Activated CD4-positive, alpha-beta T cell treated with anti-CD3 and anti-CD28 coated beads for 36 hours (primary cell): Measurements from ENCODE around the gene BUD31. TPM values are rescaled to one million over a fixed set of nuclear protein-coding genes. Genes with fewer than 3 reads are reported as not detected.

Experiments used
- ATAC-seq: fragments of 200-7000 bp; cut with Tn5 transposase; one replicate; pipeline ENCODE4 v1.10.0; 2021; ENCODE audit warnings: mild to moderate bottlenecking, moderate library complexity
- CTCF ChIA-PET: fragments of 350-600 bp; sonication (Branson Sonifier 250); formaldehyde crosslinking; loops from one replicate; lab custom pipeline; 2021; ENCODE audit warnings: antibody characterized with exemption; lab: Charles Lee
- POLR2A ChIA-PET: fragments of 350-600 bp; sonication (Branson Sonifier 250); formaldehyde crosslinking; loops from one replicate; lab custom pipeline; 2021; ENCODE audit warnings: antibody characterized with exemption, inconsistent platforms; lab: Charles Lee
- DNase-seq: peaks from one replicate; pipeline ENCODE4 v3.0.0-alpha.2; 2020
- H3K27ac Mint-ChIP-seq: one replicate; pipeline ENCODE4 v1.8.0; 2021; ENCODE audit warnings: mixed read lengths
- H3K27me3 Mint-ChIP-seq: one replicate; pipeline ENCODE4 v1.8.0; 2021; ENCODE audit warnings: mixed read lengths
- H3K36me3 Mint-ChIP-seq: one replicate; pipeline ENCODE4 v1.8.0; 2021; ENCODE audit warnings: low read depth, mixed read lengths
- H3K4me1 Mint-ChIP-seq: one replicate; pipeline ENCODE4 v1.8.0; 2021; ENCODE audit warnings: mixed read lengths
- H3K4me3 Mint-ChIP-seq: one replicate; pipeline ENCODE4 v1.8.0; 2021; ENCODE audit warnings: mild to moderate bottlenecking, moderate library complexity, mixed read lengths
- H3K9me3 Mint-ChIP-seq: one replicate; pipeline ENCODE4 v1.8.0; 2021; ENCODE audit warnings: low read depth, mixed read lengths
- intact Hi-C, 2 experiments: fragments of 100-400 bp; cut with DNase I in 1 of 2; cut with micrococcal nuclease in 1 of 2; formaldehyde crosslinking; loops; one replicate each; pipeline versions ENCODE4 v1.14.2 to v1.15.1; 2022 to 2024; cut with DNase I, micrococcal nuclease
- total RNA-seq, 2 experiments: library from RNA; stranded (reverse); gene quantifications; one replicate each; pipeline ENCODE4 v1.2.3, GENCODE V29; 2021

The BUD31 gene
- total RNA-seq, 2 experiments from 2014 or later = 140 to 190 TPM

DNA sequence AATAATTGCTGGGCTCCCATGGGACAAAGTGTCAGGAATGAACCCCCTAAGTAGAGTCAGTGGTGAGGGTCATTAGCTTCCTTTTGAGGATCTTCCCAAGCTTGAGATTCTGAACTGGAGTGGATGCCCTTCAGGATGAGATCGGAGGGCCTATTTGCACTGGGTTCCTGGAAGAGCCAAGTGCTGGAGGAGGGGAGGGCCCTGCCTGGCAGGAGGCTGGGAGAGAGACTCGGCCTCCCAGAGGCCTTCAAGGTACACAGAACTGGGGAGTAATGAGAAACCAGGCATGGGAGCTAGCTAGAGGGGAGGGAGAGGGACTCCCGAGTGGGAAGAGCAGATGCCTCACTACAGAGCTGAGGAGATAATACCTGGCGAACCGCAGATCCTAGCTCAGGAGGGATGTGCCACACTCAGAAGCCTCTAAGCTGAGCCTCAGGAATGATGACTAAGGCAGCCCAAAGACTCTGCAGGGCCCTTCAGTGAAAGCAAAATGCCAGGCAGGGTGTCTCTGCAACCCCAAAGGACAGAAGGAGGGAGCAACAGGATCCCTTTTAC is 9.8 kb upstream of the BUD31 start:
- DNase-seq (no peak), ATAC-seq (no peak)
- Mint-ChIP-seq H3K9me3 (no peaks in the 10 kb centered on the region), H3K27ac (peak overlapping the region; percentile 18), H3K36me3 (peaks cover 64% of the 10 kb centered on the region), H3K4me1 (peaks cover 11% of the 10 kb centered on the region), H3K4me3 (no peak overlapping the region), H3K27me3 (no peaks in the 10 kb centered on the region)
- ChIA-PET CTCF (interaction anchor here (0.5 to 0.9 kb wide), 4 partner anchors 8 to 1189 kb away, joined by 3 to 4 read pairs (median 3); no protein-coding TSS in a partner anchor), POLR2A (interaction anchor here (0.6 to 1.9 kb wide), 2 partner anchors 9 to 18 kb away, joined by 3 to 10 read pairs; partner anchors contain the start of genes BUD31 and PDAP1)
- intact Hi-C loops = no loop called here

DNA sequence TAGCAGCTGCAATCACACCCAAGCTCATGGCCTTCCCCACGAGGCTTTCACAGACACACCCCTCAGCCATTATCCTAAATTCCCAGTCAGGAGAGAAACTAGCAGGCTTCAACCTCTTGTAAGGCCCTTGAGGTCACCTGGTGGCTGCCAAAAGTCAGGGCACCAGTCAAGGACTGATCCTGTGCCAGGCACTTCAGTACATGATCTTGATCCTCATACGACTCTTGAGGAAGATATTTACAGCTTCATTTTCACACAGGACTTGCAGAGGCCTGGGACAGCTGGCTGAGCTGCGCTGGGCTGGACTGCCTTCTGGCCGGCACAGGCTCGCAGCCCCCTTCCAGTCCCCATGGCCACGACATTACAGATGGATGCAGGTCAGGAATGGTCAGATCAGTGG is 9.2 kb upstream of the BUD31 start:
- H3K27me3 Mint-ChIP-seq = no peaks in the 10 kb centered on the region
- POLR2A ChIA-PET = interaction anchor here (1.9 kb wide), 1 partner anchor 9 kb away, joined by 10 read pairs; the partner anchor contains the start of genes BUD31 and PDAP1
- peaks cover 14% of the 10 kb centered on the region for H3K4me1 Mint-ChIP-seq
- DNase-seq (no peak), ATAC-seq (no peak)
- no peaks in the 10 kb centered on the region for H3K9me3 Mint-ChIP-seq
- peaks cover 63% of the 10 kb centered on the region for H3K36me3 Mint-ChIP-seq
- CTCF ChIA-PET = no interaction called here
- intact Hi-C loops = no loop called here
- H3K4me3 Mint-ChIP-seq = no peak overlapping the region
- H3K27ac Mint-ChIP-seq = no peak overlapping the region

DNA sequence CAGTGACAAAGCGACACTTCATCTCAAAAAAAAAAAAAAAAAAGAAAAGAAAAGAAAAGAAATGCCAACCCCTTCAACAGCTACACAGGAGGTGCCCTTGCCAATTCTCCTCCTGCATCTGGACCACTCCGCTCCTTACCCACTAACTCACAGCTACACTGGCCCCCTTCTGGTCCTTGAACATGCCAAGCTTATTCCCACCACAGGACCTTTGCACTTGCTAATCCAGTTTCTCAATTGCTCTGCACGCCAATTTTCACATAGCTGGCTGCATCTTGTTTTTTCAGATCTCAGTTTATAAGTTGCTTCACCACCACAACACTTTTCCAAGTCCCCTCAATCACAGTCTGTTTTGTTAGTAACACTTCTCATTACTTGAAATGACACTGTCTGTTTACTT is 5.9 kb upstream of the BUD31 start:
- no peaks in the 10 kb centered on the region for H3K27me3 Mint-ChIP-seq
- no peak for DNase-seq
- peaks cover 31% of the 10 kb centered on the region for H3K4me1 Mint-ChIP-seq
- no peak overlapping the region for H3K27ac Mint-ChIP-seq
- no peak overlapping the region for H3K4me3 Mint-ChIP-seq
- no peaks in the 10 kb centered on the region for H3K9me3 Mint-ChIP-seq
- ChIA-PET POLR2A (interaction anchor here (0.6 to 0.7 kb wide), 2 partner anchors 15 to 18 kb away, joined by 3 read pairs; no protein-coding TSS in a partner anchor), CTCF (no interaction called here)
- no peak for ATAC-seq
- H3K36me3 Mint-ChIP-seq = peaks cover 51% of the 10 kb centered on the region
- intact Hi-C loops = no loop called here

DNA sequence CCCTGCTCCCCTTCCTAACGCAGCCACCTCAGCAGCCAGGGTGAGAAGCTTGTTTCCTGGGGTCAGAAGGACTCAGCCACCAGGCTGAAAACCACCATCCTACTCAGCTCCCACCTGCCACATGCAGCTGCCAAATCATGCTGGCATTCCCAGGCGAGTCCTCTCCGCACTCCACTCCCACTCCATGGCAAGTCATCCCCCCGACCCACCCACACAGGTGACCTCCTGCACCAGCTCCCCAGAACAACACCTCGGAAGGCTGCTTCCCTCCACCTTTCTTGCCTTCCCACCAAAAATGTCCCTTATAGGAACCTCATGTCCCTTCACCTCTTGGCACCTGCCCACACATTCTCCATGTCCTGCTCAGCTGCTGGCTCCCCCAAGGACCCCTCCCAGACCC is 5.0 kb upstream of the BUD31 start:
- Mint-ChIP-seq H3K36me3 (peaks cover 46% of the 10 kb centered on the region), H3K27ac (peak overlapping the region; percentile 11), H3K27me3 (no peaks in the 10 kb centered on the region), H3K4me1 (peaks cover 31% of the 10 kb centered on the region), H3K9me3 (no peaks in the 10 kb centered on the region), H3K4me3 (no peak overlapping the region)
- POLR2A ChIA-PET = no interaction called here
- no peak for ATAC-seq
- DNase-seq = no peak
- intact Hi-C loops = no loop called here
- CTCF ChIA-PET = interaction anchor here (0.6 kb wide), 1 partner anchor 1952 kb away, joined by 3 read pairs; no protein-coding TSS in a partner anchor

DNA sequence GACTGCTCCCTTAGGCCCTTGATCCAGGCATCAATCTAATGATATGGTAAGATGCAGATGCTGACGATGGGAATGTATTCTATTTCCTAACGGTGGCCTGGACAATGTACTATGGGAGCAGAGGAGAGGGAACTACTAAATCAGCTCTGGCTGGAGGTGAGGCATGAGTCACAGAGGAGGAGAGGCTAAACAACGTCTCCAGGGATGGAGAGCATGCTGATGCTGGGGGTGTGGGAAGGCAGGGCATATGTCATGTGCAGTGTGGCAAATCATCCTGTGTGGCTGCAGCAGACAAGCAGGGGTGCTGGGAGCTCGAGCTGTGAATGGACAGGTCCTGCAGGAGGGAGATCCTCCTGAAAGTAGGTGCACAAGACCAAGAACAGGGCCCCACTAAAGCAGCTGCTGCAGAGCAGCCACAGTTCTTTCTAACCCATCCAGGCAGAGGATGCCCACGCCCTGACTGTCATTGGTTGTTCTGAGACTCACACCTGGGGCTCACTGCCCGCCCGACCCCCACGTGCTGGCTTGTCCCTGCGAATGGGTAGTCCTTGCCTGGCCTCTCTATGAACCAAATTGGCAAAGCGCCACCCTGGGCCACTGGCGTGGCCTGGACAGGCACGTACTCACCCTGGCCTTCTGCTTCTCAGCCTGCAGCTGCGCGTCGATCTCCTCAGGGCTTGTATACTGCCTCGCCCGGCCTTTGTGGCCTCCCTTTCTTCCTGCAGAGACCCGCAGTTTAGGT is 4.4 kb upstream of the BUD31 start:
- Mint-ChIP-seq H3K27me3 (no peaks in the 10 kb centered on the region), H3K4me3 (no peak overlapping the region), H3K27ac (no peak overlapping the region), H3K9me3 (no peaks in the 10 kb centered on the region), H3K4me1 (peaks cover 31% of the 10 kb centered on the region), H3K36me3 (peaks cover 48% of the 10 kb centered on the region)
- DNase-seq = no peak
- ChIA-PET CTCF (no interaction called here), POLR2A (no interaction called here)
- no peak for ATAC-seq
- intact Hi-C loops = no loop called here

DNA sequence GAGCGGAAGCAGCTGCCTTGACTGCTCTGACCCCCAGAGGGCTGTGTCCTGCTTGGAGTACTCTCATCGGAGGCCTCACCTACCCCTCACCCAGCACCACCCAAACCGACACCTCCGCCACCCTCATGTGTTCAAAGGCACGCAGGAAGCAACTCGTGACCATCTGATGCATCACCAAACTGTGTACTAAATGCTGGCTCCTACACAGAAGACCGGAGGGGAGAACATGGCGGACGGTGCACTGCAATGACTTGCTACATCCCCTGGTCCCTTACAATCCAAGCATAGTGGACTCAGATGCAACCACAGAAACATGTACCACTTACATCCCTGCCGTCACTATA is 3.8 kb upstream of the BUD31 start:
- H3K27ac Mint-ChIP-seq = no peak overlapping the region
- peaks cover 51% of the 10 kb centered on the region for H3K36me3 Mint-ChIP-seq
- ChIA-PET CTCF (interaction anchor here (0.7 to 1.2 kb wide), 2 partner anchors 60 to 1122 kb away, joined by 3 read pairs; no protein-coding TSS in a partner anchor), POLR2A (no interaction called here)
- ATAC-seq (no peak), DNase-seq (no peak)
- H3K9me3 Mint-ChIP-seq = no peaks in the 10 kb centered on the region
- peaks cover 34% of the 10 kb centered on the region for H3K4me1 Mint-ChIP-seq
- intact Hi-C loops = loop anchor here (5.0 kb wide), 5 partner anchors 33 to 697 kb away; partner anchors contain the start of genes AP4M1 (in 1 of the 2), ARPC1B (in 1 of the 2), ATP5MF (in 1 of the 2) and COPS6 (in 1 of the 2)
- no peak overlapping the region for H3K4me3 Mint-ChIP-seq
- H3K27me3 Mint-ChIP-seq = no peaks in the 10 kb centered on the region

DNA sequence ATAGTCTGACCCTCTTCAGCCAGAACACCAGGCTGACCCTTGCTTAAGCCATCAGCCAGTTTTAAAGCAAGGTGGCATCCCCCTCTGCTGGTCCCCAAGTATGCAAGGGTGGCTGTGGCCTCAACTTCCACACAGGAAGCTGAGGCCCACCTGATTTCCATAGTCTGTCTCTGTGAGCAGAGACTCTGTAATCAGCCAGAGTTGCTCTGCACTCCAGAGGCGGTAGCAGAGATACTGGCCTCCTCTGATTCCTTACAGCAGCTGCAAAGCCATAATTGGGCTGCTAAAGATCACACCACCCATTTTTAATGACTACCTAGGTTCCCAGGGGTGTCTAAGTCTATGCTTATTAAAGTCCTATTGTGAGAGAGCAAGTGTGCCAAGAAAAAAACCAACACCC is 2.2 kb upstream of the BUD31 start:
- ChIA-PET CTCF (interaction anchor here (0.5 to 1.6 kb wide), 6 partner anchors 9 to 513 kb away, joined by 3 to 6 read pairs (median 3); no protein-coding TSS in a partner anchor), POLR2A (interaction anchor here (1.4 kb wide), 1 partner anchor 26 kb away, joined by 4 read pairs; no protein-coding TSS in a partner anchor)
- H3K27ac Mint-ChIP-seq = peak overlapping the region; percentile 96
- H3K9me3 Mint-ChIP-seq = no peaks in the 10 kb centered on the region
- H3K36me3 Mint-ChIP-seq = peaks cover 52% of the 10 kb centered on the region
- peaks cover 46% of the 10 kb centered on the region for H3K4me1 Mint-ChIP-seq
- no peak for ATAC-seq
- no peak for DNase-seq
- no peaks in the 10 kb centered on the region for H3K27me3 Mint-ChIP-seq
- H3K4me3 Mint-ChIP-seq = peak overlapping the region; percentile 90
- intact Hi-C loops = loop anchor here (2.0 to 5.0 kb wide), 6 partner anchors 14 to 696 kb away; partner anchors contain the start of genes AP4M1 (in 1 of the 2), ARPC1B (in 1 of the 2), ATP5MF (in 1 of the 2) and COPS6 (in 1 of the 2)

DNA sequence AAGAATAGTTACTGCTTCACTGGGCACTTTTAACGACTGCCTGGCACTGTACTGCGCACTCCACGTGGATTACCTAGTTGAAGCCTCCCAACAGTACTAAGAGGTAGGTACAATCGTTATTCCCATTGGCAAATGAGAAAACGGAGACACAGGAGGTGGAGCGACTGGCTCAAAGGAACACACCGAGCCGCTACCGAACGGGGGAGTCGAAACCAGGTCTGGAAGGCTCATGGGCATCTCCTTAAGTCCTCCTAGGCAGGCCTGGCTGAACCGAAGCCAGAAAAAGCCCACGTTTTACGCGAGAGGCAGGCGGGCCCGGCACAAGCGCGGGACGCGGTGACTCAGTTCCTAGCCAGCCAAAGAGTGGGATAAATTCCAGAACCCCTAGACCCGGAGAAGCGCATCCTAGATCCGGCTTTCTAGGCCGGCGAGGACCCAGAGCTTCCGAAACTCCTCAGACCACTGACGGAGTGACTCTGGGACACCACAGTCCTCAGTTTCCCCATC is 844 bp upstream of the BUD31 start:
- H3K4me3 Mint-ChIP-seq = peak overlapping the region; percentile 90
- peak; percentile 63 for DNase-seq
- ATAC-seq = peak; percentile 23
- peak overlapping the region; percentile 96 for H3K27ac Mint-ChIP-seq
- peaks cover 45% of the 10 kb centered on the region for H3K4me1 Mint-ChIP-seq
- no peaks in the 10 kb centered on the region for H3K9me3 Mint-ChIP-seq
- intact Hi-C loops = loop anchor here (1.0 to 5.0 kb wide), 21 partner anchors 15 to 1020 kb away; partner anchors contain the start of genes ARPC1B (in 2 of the 2), ATP5MF (in 2 of the 2), CPSF4 (in 2 of the 2) and PTCD1 (in 2 of the 2)
- H3K36me3 Mint-ChIP-seq = peaks cover 60% of the 10 kb centered on the region
- ChIA-PET CTCF (interaction anchor here (1.1 to 1.6 kb wide), 4 partner anchors 8 to 42 kb away, joined by 3 to 4 read pairs (median 3); partner anchors contain the start of genes CPSF4 and PTCD1), POLR2A (interaction anchor here (0.9 to 2.0 kb wide), 6 partner anchors 9 to 57 kb away, joined by 3 to 13 read pairs (median 5); no protein-coding TSS in a partner anchor)
- no peaks in the 10 kb centered on the region for H3K27me3 Mint-ChIP-seq

DNA sequence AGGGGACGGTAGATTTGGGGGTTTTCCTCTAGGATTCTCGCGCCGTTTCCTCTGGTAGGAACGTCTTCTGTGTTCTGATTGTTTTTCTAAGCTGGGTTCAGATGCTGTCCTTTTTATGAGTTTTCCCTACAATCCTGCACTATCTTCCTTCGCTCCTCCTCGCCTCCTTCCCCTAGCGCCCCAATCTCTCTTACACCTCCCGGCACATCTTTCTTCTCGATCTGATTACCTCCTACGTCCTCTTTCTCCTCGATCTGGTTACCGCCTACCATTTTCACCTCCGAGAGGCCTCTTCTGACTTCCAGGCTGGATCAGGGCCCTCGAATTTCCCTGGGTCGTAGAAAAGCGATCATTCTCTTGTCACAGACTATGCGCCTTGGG is 413 bp downstream of the BUD31 start:
- ChIA-PET POLR2A (interaction anchor here (0.6 to 2.0 kb wide), 16 partner anchors 9 to 672 kb away, joined by 3 to 13 read pairs (median 4); partner anchors contain the start of genes ARPC1B, FAM200A, ZKSCAN5 and ZNF394), CTCF (interaction anchor here (0.6 to 1.6 kb wide), 7 partner anchors 8 to 91 kb away, joined by 3 to 6 read pairs (median 3); partner anchors contain the start of genes CPSF4 and PTCD1)
- DNase-seq (no peak), ATAC-seq (peak; percentile 9)
- H3K27me3 Mint-ChIP-seq = no peaks in the 10 kb centered on the region
- no peaks in the 10 kb centered on the region for H3K9me3 Mint-ChIP-seq
- H3K27ac Mint-ChIP-seq = peak overlapping the region; percentile 96
- H3K36me3 Mint-ChIP-seq = peaks cover 56% of the 10 kb centered on the region
- intact Hi-C loops = loop anchor here (2.0 to 5.0 kb wide), 9 partner anchors 30 to 693 kb away; partner anchors contain the start of genes AP4M1 (in 1 of the 2), ARPC1B (in 1 of the 2), ATP5MF (in 1 of the 2) and COPS6 (in 1 of the 2)
- H3K4me1 Mint-ChIP-seq = peaks cover 36% of the 10 kb centered on the region
- peak overlapping the region; percentile 90 for H3K4me3 Mint-ChIP-seq

DNA sequence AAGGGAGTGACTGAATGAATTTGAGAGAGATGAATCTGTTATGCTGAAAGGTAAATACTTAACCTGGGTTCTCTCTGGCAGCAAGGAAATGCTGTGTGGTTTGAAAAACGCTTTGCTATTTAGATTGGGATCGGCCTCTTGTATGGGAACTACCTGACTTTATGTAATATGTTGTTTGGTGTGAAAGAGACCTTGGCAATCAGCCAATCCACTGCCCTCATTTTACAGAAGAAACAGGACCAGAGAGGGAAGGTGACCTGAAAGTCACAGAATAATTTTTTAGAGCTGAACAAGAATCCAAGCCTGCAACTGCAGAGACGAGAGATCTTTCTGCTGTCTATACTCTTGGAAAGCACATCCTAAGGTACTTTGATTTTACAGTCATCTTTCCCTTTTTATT is 1.0 kb downstream of the BUD31 start:
- DNase-seq (no peak), ATAC-seq (no peak)
- peaks cover 55% of the 10 kb centered on the region for H3K36me3 Mint-ChIP-seq
- intact Hi-C loops = loop anchor here (2.0 to 5.0 kb wide), 9 partner anchors 29 to 692 kb away; partner anchors contain the start of genes AP4M1 (in 1 of the 2), ARPC1B (in 1 of the 2), ATP5MF (in 1 of the 2) and COPS6 (in 1 of the 2)
- H3K27me3 Mint-ChIP-seq = no peaks in the 10 kb centered on the region
- ChIA-PET POLR2A (interaction anchor here (0.6 to 2.0 kb wide), 5 partner anchors 10 to 671 kb away, joined by 3 to 13 read pairs (median 4); no protein-coding TSS in a partner anchor), CTCF (interaction anchor here (0.7 to 1.6 kb wide), 3 partner anchors 8 to 31 kb away, joined by 3 to 6 read pairs (median 3); no protein-coding TSS in a partner anchor)
- peak overlapping the region; percentile 96 for H3K27ac Mint-ChIP-seq
- peak overlapping the region; percentile 90 for H3K4me3 Mint-ChIP-seq
- H3K9me3 Mint-ChIP-seq = no peaks in the 10 kb centered on the region
- peaks cover 33% of the 10 kb centered on the region for H3K4me1 Mint-ChIP-seq
